GM18951 (cell line): ENCODE measurements around the gene ZNF516.

Experiments
- POLR2A ChIP-seq: IDR thresholded peaks from 4 replicates; pipeline ENCODE4 v1.6.1; 2011; ENCODE audit warnings: mild to moderate bottlenecking; ENCODE audit not compliant: insufficient read length, insufficient read depth; ENCODE audit errors: extremely low read depth
- in situ Hi-C: fragments of 300-500 bp; cut with MboI; formaldehyde crosslinking; loops from one replicate; pipeline ENCODE4 v1.12.0; 2022; ENCODE audit warnings: low sequenced_read_pairs, mixed read lengths, inconsistent platforms; ENCODE audit not compliant: unreplicated experiment

The ZNF516 gene

DNA sequence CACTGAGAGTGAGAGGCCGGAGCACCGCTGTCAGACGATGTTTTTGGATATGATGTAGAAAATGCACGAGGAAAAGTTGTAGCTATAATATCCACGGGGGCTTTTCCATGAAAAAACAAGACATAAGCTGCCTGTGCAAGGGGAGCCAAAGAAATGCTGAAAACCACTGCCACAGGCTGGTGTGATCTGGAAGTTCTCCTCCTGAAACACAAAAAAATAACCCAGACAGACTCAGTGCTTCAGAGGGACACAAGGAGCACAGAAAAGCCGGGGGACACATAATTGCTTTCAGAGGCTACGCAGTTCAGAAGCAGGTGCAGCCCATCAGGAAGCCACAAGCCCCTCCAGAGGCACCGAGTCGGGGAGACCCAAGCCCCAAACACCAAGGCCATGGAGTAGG lies 98.2 kb downstream of the ZNF516 start:
- in situ Hi-C loops = loop anchor here (25.0 kb wide), 1 partner anchor 316 kb away; no protein-coding TSS in a partner anchor
- no peak for TF ChIP-seq POLR2A

DNA sequence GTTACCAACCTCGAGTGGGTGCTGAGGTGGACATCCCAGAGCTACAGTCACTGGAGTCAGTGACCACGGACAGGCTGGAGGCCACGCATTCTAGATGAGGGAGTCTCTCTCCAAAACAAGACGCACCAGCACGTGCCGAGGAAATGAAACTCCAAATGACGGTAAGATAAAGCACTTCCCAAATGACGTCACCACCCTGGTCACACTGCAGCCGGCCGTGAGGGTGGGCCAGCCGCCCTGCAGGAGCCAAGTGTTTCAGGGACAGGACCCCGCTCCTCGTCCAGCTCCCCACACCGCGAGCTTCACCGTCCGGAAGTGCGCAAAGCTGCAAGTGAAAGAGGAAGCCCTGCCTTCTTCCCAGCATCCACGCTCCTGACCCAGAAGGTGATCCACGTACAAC lies 99.4 kb downstream of the ZNF516 start:
- TF ChIP-seq POLR2A = no peak
- in situ Hi-C loops = loop anchor here (25.0 kb wide), 1 partner anchor 317 kb away; no protein-coding TSS in a partner anchor

DNA sequence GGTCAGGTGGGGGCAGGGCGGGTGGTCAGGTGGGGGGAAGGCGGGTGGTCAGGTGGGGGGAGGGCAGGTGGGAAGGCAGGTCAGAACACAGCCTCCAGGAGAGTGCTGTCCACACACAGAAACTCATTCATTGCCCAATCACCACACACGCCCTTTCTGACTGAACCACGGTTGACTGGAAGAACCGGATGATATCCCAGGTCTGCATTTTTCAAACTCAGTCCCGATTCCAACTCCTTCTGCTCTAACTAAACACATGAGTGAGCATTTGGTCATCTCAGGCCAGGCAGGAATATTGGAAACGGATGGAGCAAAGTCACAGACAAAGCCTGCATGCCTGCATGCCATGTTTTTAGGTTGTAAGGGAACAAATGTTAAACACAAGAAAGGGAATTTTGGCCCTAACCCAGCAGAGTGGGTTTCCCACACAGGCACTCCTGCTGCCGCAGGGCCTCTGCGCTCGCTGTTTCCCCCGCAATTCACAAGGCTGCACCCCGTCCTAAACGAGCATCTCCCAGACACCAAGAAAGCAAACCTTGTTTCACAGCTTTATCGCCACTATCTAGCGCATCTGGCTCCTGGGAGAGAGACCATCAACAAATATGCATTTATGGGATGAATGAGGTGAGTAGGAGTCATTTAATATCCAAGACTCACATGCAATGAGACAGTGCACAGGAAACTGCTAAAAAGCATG lies 100.1 kb downstream of the ZNF516 start:
- in situ Hi-C loops = loop anchor here (25.0 kb wide), 1 partner anchor 317 kb away; no protein-coding TSS in a partner anchor

GRCh38 chr18:76392349-76392748 lies 102.7 kb downstream of the ZNF516 start:
- TF ChIP-seq POLR2A = no peak
- in situ Hi-C loops = loop anchor here (25.0 kb wide), 1 partner anchor 320 kb away; no protein-coding TSS in a partner anchor

More for the DNA sequence above, 100.1 kb downstream of the ZNF516 start:
- no peak for TF ChIP-seq POLR2A

DNA sequence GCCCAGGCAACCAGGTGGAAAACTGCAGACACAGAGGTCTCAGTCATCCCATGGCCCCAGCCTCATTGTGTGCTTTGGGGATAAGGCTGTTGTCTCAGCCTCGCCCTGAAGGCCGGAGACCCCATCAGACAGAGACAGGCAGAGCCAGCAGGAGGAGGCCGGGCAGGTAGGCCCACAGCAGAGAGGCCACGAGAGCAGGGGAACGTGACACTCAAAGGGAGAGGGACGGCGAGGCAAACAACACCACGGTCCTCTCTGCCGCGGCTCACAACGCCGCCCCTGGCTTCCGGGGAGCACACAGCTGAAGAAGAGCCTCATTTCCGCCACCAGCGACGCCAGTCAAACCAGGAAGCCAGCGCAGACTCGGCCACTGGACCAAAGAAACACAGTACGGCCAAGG lies 103.3 kb downstream of the ZNF516 start:
- in situ Hi-C loops = loop anchor here (25.0 kb wide), 1 partner anchor 321 kb away; no protein-coding TSS in a partner anchor
- TF ChIP-seq POLR2A = no peak

DNA sequence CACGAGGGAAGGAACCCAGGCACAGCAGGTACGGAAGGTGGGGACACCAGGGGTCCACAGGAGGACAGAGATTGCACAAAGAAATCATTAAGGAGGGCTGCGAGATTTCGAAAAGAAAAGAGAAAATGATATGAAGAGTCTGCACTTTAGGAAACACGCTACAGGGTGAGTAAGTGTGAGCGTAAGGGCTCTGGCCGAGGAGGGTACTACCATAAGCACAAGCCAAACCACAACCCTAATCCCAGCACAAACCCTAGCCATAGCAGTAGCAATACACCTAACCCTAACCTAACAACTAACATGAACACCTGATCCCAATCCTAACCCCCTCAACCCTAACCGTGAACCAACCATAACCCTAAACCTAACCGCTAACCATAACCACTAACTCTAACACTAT lies 104.0 kb downstream of the ZNF516 start:
- in situ Hi-C loops = loop anchor here (25.0 kb wide), 1 partner anchor 321 kb away; no protein-coding TSS in a partner anchor
- no peak for TF ChIP-seq POLR2A

- no peak for TF ChIP-seq POLR2A
Measured at GRCh38 chr18:76390452-76391035, 104.5 kb downstream of the ZNF516 start.

GRCh38 chr18:76389716-76390115 lies 105.3 kb downstream of the ZNF516 start:
- in situ Hi-C loops = loop anchor here (25.0 kb wide), 1 partner anchor 323 kb away; no protein-coding TSS in a partner anchor
- no peak for TF ChIP-seq POLR2A

More at GRCh38 chr18:76390452-76391035, 104.5 kb downstream of the ZNF516 start:
- in situ Hi-C loops = loop anchor here (25.0 kb wide), 1 partner anchor 322 kb away; no protein-coding TSS in a partner anchor

DNA sequence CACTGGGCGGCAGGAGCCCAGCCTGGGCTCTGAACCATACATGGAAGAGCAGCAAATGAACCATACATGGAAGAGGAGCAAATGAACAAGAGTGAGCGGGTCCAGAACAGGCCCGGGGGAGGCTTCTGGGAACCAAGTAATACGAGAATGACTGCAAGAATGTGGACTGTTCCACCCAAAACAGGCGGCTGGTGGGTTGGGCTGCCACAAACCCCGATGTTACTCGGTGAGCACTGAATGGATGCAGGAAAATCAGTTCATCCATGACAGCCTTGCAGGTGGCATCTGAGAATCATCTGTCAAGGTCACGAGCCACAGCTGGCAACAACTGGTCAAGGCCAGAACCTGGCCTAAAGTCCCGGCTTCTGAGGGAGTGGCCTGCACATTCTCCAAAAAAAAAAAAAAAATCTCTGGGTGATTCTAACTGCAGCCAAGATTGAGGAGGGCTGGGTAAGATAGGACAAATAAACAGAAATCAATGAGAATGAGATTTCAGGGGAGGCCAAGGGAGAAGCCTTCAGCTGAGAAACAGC lies 106.1 kb downstream of the ZNF516 start:
- in situ Hi-C loops = loop anchor here (25.0 kb wide), 1 partner anchor 323 kb away; no protein-coding TSS in a partner anchor

GRCh38 chr18:76388261-76388660 lies 106.8 kb downstream of the ZNF516 start:
- in situ Hi-C loops = loop anchor here (25.0 kb wide), 1 partner anchor 324 kb away; no protein-coding TSS in a partner anchor
- no peak for TF ChIP-seq POLR2A

More for the DNA sequence above, 106.1 kb downstream of the ZNF516 start:
- TF ChIP-seq POLR2A = no peak

DNA sequence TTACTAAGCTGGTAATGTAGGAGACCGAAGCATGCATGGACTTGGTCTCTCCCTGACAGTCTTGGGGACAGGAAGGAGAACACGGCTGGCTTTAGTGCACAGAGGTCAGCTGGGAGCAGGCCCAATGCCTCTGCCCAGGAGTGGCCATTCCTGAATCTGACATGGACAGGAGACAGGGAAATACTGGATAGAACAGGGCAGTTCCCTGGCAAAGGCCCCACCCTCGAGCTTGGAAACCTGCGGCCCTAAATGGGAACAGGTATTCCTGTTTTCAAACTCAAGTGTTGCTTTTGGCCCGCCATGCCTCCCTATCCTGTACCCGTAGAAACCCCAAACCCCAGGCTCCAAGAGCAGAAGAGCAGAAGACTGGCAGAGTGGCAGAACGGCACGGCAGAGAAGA lies 107.4 kb downstream of the ZNF516 start:
- in situ Hi-C loops = loop anchor here (25.0 kb wide), 1 partner anchor 325 kb away; no protein-coding TSS in a partner anchor
- TF ChIP-seq POLR2A = no peak

GRCh38 chr18:76386886-76387285 lies 108.2 kb downstream of the ZNF516 start:
- in situ Hi-C loops = loop anchor here (25.0 kb wide), 1 partner anchor 325 kb away; no protein-coding TSS in a partner anchor

GRCh38 chr18:76386071-76386470 lies 109.0 kb downstream of the ZNF516 start:
- in situ Hi-C loops = loop anchor here (25.0 kb wide), 1 partner anchor 326 kb away; no protein-coding TSS in a partner anchor
- TF ChIP-seq POLR2A = no peak

More at GRCh38 chr18:76386886-76387285, 108.2 kb downstream of the ZNF516 start:
- no peak for TF ChIP-seq POLR2A
